CD14-positive monocyte (primary cell): ENCODE measurements around the gene FAM167B. TPM values are rescaled to one million over a fixed set of nuclear protein-coding genes. Genes with fewer than 3 reads are reported as not detected.
"Not testable (repeated sequence)": the region's sequence is repeated elsewhere in the genome, so short reads cannot be mapped to it uniquely, and the experiment has no call there.

Experiments
- DNase-seq, 3 donors: peaks; one replicate each; pipeline ENCODE4 v3.0.0-alpha.2; 2011 to 2022
- H2AFZ ChIP-seq: 2 replicates; pipeline ENCODE4 v1.6.0; 2012; ENCODE audit warnings: mild to moderate bottlenecking, low read depth, low read length, inconsistent platforms; ENCODE audit not compliant: insufficient read depth, poor library complexity, severe bottlenecking
- H3K27ac ChIP-seq, 2 donors: 1 replicate in 1 of 2; 2 replicates in 1 of 2; pipeline ENCODE4 v1.5.1; 2012 to 2013; ENCODE audit warnings: low read length in 2 of 2, control low read depth in 1 of 2, inconsistent platforms in 1 of 2, low read depth in 1 of 2, mild to moderate bottlenecking in 1 of 2
- H3K27me3 ChIP-seq, 2 donors: one replicate each; pipeline versions ENCODE4 v1.6.0 to v1.6.1; 2011 to 2013; ENCODE audit warnings: low read length in 2 of 2; ENCODE audit not compliant: control insufficient read depth in 2 of 2, insufficient read depth in 2 of 2
- H3K36me3 ChIP-seq, 2 donors: replicated peaks in 1 of 2; 1 replicate in 1 of 2; 2 replicates in 1 of 2; pipeline versions ENCODE4 v1.5.1 to v1.6.1; 2012 to 2013; ENCODE audit warnings: low read length in 2 of 2, control low read depth in 1 of 2, inconsistent platforms in 1 of 2, mild to moderate bottlenecking in 1 of 2; ENCODE audit not compliant: insufficient read depth in 2 of 2, control insufficient read depth in 1 of 2
- H3K4me1 ChIP-seq, 2 donors: 1 replicate in 1 of 2; 2 replicates in 1 of 2; pipeline versions ENCODE4 v1.5.1 to v1.6.1; 2012 to 2013; ENCODE audit warnings: low read length in 2 of 2, control low read depth in 1 of 2, inconsistent platforms in 1 of 2, mild to moderate bottlenecking in 1 of 2, moderate library complexity in 1 of 2; ENCODE audit not compliant: insufficient read depth in 2 of 2, control insufficient read depth in 1 of 2
- H3K4me2 ChIP-seq: replicated peaks from 2 replicates; pipeline ENCODE3; 2012; ENCODE audit warnings: low read length, moderate library complexity, mild to moderate bottlenecking; ENCODE audit not compliant: poor library complexity, severe bottlenecking; ENCODE audit errors: extremely low read depth
- H3K4me3 ChIP-seq, 3 experiments: fragments of 200-600 bp in 1 of 3; sonication (generic) in 1 of 3; replicated peaks in 1 of 3; 1 replicate in 2 of 3; 2 replicates in 1 of 3; pipeline ENCODE4 v1.5.1; 2011 to 2013; ENCODE audit warnings: low read length in 3 of 3, mild to moderate bottlenecking in 3 of 3, control low read depth in 2 of 3, low read depth in 2 of 3, inconsistent platforms in 1 of 3, moderate library complexity in 1 of 3
- H3K79me2 ChIP-seq: 2 replicates; pipeline ENCODE4 v1.6.0; 2012; ENCODE audit warnings: mild to moderate bottlenecking, control low read depth, inconsistent platforms, low read length, moderate library complexity; ENCODE audit not compliant: insufficient read depth
- H3K9ac ChIP-seq: 2 replicates; pipeline ENCODE4 v1.6.0; 2017; ENCODE audit warnings: low read length, mild to moderate bottlenecking; ENCODE audit not compliant: insufficient read depth, poor library complexity, severe bottlenecking
- H3K9me3 ChIP-seq, 2 donors: replicated peaks in 1 of 2; 1 replicate in 1 of 2; 2 replicates in 1 of 2; pipeline versions ENCODE4 v1.5.1 to v1.6.1; 2012 to 2013; ENCODE audit warnings: low read length in 2 of 2, control low read depth in 1 of 2; ENCODE audit not compliant: control insufficient read depth in 1 of 2, insufficient read depth in 1 of 2
- H4K20me1 ChIP-seq: 2 replicates; pipeline ENCODE4 v1.6.0; 2012; ENCODE audit warnings: mild to moderate bottlenecking, low read length, control low read depth, moderate library complexity; ENCODE audit not compliant: insufficient read depth
- H3K27ac Mint-ChIP-seq, 7 donors: one replicate each; pipeline ENCODE4 v1.8.0; 2020; ENCODE audit warnings: mild to moderate bottlenecking in 7 of 7, mixed read lengths in 7 of 7, moderate library complexity in 6 of 7, inconsistent platforms in 2 of 7
- H3K27me3 Mint-ChIP-seq, 3 donors: one replicate each; pipeline ENCODE4 v1.8.0; 2021 to 2022; ENCODE audit warnings: low read depth in 3 of 3, mild to moderate bottlenecking in 3 of 3, mixed read lengths in 3 of 3, moderate library complexity in 3 of 3, inconsistent platforms in 1 of 3
- H3K36me3 Mint-ChIP-seq, 2 donors: one replicate each; pipeline ENCODE4 v1.8.0; 2020; ENCODE audit warnings: mixed read lengths in 2 of 2, inconsistent platforms in 1 of 2, mild to moderate bottlenecking in 1 of 2
- H3K4me1 Mint-ChIP-seq: one replicate; pipeline ENCODE4 v1.8.0; 2020; ENCODE audit warnings: mild to moderate bottlenecking, mixed read lengths
- H3K4me3 Mint-ChIP-seq, 2 donors: one replicate each; pipeline ENCODE4 v1.8.0; 2020; ENCODE audit warnings: mild to moderate bottlenecking in 2 of 2, mixed read lengths in 2 of 2, moderate library complexity in 1 of 2
- H3K9me3 Mint-ChIP-seq, 7 donors: one replicate each; pipeline ENCODE4 v1.8.0; 2020 to 2022; ENCODE audit warnings: mixed read lengths in 7 of 7, mild to moderate bottlenecking in 6 of 7, moderate library complexity in 6 of 7, inconsistent platforms in 2 of 7
- WGBS: methylation state at CpG from one replicate; pipeline ENCODE4 v1.1.5; 2013; ENCODE audit warnings: missing lambda C conversion rate; ENCODE audit not compliant: insufficient coverage; 5-methylcytosine and 5-hydroxymethylcytosine counted together
- intact Hi-C, 2 donors: fragments of 100-400 bp; cut with micrococcal nuclease; formaldehyde crosslinking; loops; one replicate each; pipeline versions ENCODE4 v1.15.0 to v1.15.1; 2023
- polyA plus RNA-seq, 3 donors: library from polyadenylated mRNA; depleted of rRNA in 1 of 3; unstranded in 2 of 3; stranded (reverse) in 1 of 3; fragments of 300-500 nt in 2 of 3; fragments of >200 nt in 1 of 3; fragmentation: Illumina TruSeq in 2 of 3; gene quantifications; 1 replicate in 2 of 3; 2 replicates in 1 of 3; pipeline ENCODE4 v1.2.3, GENCODE V29; 2012 to 2021
- TF ChIP-seq, protein P1 (sequence below): fragments of 200-600 bp; IDR thresholded peaks from one replicate; pipeline ENCODE4 v1.8.0; 2022; ENCODE audit warnings: antibody characterized with exemption, mild to moderate bottlenecking

The FAM167B gene
- polyA plus RNA-seq, 3 donors = not detected

GRCh38 chr1:32257227-32257508 lies 10.1 kb downstream of the FAM167B start:
- Histone ChIP-seq H3K9ac (no peak overlapping the region), H3K36me3 (no peaks in the 10 kb centered on the region), H3K4me3 (no peak overlapping the region), H3K27ac (no peak overlapping the region), H3K4me1 (peaks cover under 1 to 4% of the 10 kb centered on the region in 2 donors), H3K79me2 (no peaks in the 10 kb centered on the region), H3K9me3 (no peaks in the 10 kb centered on the region), H3K27me3 (no peaks in the 10 kb centered on the region), H2AFZ (no peak overlapping the region), H4K20me1 (no peaks in the 10 kb centered on the region), H3K4me2 (no peak overlapping the region)
- DNase-seq = no peak
- intact Hi-C loops = no loop called here
- Mint-ChIP-seq H3K27me3 (peaks cover 0 to 9% (median 2%) of the 10 kb centered on the region in 3 donors), H3K4me3 (no peak overlapping the region), H3K4me1 (peaks cover 3% of the 10 kb centered on the region), H3K9me3 (no peaks in the 10 kb centered on the region), H3K27ac (no peak overlapping the region), H3K36me3 (no peaks in the 10 kb centered on the region)
- TF ChIP-seq, protein P1, sequence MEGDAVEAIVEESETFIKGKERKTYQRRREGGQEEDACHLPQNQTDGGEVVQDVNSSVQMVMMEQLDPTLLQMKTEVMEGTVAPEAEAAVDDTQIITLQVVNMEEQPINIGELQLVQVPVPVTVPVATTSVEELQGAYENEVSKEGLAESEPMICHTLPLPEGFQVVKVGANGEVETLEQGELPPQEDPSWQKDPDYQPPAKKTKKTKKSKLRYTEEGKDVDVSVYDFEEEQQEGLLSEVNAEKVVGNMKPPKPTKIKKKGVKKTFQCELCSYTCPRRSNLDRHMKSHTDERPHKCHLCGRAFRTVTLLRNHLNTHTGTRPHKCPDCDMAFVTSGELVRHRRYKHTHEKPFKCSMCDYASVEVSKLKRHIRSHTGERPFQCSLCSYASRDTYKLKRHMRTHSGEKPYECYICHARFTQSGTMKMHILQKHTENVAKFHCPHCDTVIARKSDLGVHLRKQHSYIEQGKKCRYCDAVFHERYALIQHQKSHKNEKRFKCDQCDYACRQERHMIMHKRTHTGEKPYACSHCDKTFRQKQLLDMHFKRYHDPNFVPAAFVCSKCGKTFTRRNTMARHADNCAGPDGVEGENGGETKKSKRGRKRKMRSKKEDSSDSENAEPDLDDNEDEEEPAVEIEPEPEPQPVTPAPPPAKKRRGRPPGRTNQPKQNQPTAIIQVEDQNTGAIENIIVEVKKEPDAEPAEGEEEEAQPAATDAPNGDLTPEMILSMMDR = no peak
- WGBS = 98% methylated on average over 4 of the region's 6 CpGs

DNA sequence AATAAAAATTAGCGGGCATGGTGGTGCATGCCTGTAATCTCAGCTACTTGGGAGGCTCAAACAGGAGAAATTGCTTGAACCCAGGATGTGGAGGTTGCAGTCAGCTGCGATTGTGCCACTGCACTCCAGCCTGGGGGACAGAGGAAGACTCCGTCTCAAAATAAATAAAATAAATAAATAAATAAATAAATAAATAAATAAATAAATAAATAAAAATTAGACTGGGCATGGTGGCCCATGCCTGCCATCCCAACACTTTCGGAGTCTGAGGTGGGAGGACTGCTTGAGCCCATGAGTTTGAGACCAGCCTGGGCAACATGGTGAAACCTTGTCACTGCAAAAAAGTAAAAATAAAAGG lies 16.2 kb downstream of the FAM167B start:
- H3K9me3 ChIP-seq, H2AFZ ChIP-seq, H3K9me3 Mint-ChIP-seq, H3K27me3 ChIP-seq, H3K4me2 ChIP-seq, DNase-seq, H3K4me3 Mint-ChIP-seq, H4K20me1 ChIP-seq, H3K79me2 ChIP-seq, H3K4me3 ChIP-seq, intact Hi-C loops, H3K36me3 ChIP-seq, H3K27ac ChIP-seq, H3K9ac ChIP-seq, H3K27me3 Mint-ChIP-seq, H3K36me3 Mint-ChIP-seq: not testable (repeated sequence)
- 100% methylated on average over 1 of the region's 4 CpGs for WGBS
- peaks cover 11 to 14% of the 10 kb centered on the region in 2 donors for H3K4me1 ChIP-seq
- peak overlapping the region in 1 of 7 donors; percentile 18 for H3K27ac Mint-ChIP-seq
- H3K4me1 Mint-ChIP-seq = peaks cover 20% of the 10 kb centered on the region
